NCI-H1436 treated with DMSO at 0.1 percent for 48 hours (cell line): ENCODE measurements around the gene SPTLC3.

Experiments
- DNase-seq: peaks from one replicate; lab custom pipeline; 2025; lab: John Stamatoyannopoulos, UW

SPTLC3 gene

DNA sequence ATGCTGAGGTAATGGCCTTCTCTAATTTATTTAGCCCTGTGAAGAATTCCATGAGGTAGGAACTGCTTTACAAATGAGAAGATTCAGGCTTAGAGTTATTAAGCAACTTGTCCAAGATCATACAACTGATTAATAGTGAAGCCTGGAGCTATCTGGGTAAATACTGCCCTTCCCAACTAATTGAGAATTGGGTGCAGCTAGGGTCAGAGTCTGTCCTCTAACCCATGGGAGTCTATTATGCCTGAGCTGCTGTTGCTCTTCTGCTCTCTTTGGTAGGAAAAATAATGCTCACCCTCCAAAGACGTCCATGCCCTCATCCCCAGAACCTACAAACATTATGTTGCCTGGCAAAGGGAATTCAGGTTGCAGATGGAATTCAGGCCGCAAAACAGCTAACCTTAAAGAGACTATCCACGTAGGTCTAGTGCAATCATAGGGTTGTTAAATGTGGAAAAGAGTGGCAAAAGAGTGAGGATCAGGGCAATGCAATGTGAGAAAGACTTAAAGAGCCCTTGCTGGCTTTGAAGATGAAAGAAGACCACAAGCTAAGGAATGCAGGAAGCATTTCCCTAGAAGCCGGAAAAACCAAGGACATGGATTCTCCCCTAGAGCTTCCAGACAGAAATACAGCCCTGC lies 90.1 kb downstream of the SPTLC3 start:
- DNase-seq, result no peak

DNA sequence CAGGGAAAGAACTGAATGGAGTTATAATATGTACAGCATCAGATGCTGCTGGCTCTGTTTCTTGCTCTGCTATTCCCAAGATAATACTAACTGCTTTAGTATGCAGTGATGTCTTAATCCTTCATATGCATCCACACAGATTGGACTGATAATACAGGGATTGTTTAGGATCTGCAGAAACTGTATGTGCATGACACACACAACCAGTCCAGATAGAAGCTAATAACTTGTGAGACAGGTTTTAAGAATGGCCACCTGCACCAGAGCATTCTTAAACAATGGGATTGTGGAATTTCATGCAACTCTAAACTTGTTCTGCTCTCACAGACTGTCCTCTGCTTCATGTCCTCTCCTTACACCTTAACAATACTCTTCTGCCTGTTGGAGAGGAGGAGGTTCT lies 90.9 kb downstream of the SPTLC3 start:
- DNase-seq, result no peak

DNA sequence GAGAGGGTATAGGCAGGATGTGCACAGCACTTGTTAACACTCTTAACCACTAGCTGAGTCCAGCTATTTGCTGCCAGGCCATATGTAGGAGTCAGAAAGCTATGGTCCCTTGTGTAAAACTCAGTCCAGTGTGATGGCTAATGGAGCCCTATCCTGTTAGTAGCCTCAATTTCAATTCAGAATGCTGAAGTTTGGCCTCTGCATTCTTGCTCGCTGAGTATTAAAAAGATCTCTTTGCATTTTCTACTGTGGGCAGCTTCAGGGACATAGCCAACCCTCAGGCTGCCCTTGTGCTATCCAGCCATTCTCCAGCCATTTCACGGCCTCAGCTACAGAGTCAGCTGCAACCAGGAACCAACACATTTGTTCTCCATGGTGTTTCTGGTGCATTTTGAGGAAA lies 92.5 kb downstream of the SPTLC3 start:
- DNase-seq, result no peak

DNA sequence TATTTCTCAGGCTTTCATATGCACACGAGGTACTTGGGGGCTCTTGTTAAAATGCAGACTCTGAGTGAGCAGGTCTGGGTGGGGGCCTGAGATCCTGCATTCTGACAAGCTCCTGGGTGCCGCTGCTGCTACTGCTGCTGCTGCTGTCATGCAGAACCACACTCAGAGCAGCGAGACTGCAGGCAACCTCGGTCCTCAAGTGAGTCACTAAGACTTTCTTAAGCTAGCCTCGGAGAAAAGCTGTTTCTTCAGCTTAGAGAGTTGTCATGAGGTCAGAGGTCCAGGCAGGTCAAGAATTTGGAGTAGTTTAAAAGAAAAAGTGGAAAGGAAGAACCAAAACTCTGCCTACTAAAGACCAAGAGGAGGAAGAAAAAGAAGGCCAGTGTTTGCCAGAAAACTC lies 92.9 kb downstream of the SPTLC3 start:
- no peak for DNase-seq

DNA sequence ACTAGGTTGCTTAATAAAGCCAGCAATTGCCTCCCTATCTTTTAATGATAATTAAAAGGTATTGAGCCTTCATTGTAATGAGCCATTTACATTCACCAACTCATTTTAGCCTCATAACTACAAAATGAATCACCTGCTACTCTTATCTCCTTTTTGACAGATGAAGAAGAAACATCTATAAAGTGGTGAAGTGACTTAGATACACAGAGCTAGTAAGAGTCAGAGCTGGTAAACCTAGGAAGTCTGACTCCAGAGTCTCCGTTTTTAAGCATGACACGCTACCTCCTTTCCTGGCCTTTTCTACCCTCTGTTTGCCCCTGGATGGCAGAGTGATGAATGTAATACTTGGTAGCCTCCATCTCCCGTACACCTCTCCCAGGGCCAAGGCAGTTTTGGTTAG lies 93.5 kb downstream of the SPTLC3 start:
- DNase-seq, result no peak

- no peak for DNase-seq
Observed at GRCh38 chr20:13102694-13103093, 93.9 kb downstream of the SPTLC3 start.

DNA sequence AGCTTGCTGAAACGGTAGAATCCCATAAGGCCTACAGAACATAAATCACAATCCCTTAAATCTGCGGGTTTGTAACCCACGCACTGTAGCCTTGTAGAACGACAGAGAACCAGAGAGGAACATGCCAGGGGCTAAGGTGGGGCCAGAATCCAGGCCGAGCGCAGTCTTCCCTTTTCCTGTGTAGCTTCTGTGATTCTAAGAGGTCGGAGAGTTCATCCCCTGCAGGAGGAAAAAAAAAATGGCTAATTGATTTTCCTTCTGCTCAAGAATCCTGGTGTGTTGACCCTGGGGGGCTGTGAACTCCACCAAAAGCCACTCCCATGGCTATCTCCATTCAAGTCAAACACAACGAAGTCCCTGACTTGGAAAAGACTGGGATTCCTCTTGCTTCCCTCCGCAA lies 96.3 kb downstream of the SPTLC3 start:
- no peak for DNase-seq

DNA sequence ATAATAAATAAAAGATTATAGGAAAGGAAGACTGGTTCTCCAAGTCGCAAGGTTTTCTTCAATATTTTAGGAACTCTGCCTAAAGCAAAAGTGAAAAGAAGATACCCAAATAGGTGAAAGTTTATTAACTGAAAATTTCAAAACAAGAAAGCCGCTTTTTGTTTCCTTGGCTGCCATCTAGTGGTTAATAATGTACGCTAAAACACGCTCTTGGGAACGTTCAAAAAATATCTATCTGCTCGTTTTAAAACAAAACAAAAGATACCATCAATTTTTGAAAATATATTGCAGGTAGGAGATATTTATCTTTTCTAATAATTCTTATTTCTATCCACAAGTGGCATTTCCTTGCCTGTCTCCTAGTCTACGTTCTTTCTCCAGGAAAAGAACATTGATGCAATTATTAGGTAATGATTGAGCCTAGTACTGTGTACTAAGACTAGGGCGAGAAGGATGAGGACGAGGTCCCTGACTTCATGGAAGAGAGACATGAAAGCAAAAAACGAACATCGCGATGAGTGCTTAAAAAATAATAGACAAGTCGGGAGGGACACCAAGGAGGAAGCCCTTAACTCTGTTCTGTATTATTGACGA lies 97.2 kb downstream of the SPTLC3 start:
- DNase-seq, result no peak

DNA sequence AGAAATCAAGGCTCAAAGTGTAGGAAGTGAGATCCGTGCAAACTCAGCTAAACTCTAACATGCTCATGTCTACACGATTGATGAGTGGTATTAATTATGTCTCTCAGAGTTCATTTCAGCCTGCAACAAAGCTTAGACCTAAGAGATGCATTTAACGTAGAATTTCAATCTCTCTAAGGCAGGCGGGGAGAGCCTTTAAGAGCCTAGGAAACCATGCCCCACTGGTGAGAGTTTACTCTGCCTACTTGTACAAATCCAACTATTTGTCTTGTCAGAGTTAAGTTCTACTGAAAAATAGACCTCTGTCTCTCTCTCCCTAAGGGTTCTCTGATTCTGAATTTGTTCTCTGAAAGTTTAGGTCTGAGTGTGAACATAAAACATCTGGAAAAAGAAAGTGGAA lies 100.9 kb downstream of the SPTLC3 start:
- no peak for DNase-seq

- DNase-seq, result no peak
Observed at GRCh38 chr20:13110796-13111195, 102.0 kb downstream of the SPTLC3 start.

DNA sequence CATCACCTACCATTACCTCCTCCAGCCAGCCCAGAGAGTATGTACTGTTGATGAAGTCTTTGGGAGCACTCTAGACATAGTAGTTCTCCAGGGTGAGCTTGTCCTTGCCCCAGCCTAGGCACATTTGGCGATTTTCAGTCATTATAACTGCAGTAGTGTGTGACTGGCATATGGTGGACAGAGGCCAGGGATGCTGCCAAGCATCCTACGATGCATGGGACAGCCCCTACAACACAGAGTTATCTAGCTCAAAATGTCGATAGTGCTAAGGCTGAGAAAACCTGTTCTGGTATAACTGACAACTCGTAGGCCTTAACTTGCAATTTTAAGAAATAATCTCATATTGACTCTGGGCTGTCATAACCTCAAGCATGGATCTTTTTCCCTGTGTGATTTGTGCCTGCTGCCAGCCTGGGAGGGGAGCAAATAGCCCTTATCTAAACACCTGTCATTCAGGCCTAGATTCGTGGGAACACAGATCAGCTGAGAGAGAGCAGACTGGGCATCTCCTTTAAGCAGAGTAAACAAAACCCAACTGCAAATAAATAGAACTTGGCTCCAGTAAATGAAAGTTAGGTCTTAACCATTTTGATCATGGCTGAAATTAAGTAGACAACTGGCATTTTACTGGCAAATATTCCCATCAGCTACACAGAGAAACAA lies 102.6 kb downstream of the SPTLC3 start:
- no peak for DNase-seq

DNA sequence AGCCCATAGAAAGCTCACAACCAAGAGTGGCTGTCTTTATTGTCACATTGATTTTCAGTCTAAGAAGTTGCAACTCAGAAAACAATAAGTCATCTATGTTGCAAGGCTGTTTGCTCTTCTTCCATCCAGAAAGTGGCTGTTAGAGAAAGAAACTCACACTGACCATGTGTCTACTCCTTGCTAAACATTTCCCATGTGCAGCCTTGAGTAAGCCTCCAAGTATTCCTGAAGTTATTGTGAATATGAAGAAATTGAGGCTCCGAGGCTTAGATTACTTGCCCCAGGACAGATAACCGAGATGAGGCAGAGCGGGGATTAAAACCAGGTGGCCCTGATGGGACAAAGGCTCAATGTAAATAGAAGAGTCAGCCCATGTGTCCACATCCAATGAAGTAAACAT lies 105.0 kb downstream of the SPTLC3 start:
- no peak for DNase-seq

DNA sequence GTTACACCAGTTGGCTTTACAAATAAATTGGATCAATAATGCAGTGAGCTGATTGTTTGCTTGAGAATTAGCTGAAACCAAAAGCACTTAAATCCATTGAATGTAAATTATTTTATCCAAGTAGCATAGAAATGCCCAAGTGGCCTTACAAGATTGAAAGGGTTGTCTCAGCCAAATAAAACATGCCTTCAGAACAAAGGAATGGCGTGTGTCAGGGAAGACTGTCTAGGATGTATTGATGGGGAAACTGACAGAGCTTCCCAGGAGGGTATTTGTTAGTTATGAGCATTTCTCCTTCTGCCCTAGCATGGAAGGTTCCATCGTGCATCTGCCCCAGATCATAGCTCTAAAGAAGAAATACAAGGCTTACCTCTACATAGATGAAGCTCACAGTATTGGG lies 108.4 kb downstream of the SPTLC3 start:
- DNase-seq, result no peak

DNA sequence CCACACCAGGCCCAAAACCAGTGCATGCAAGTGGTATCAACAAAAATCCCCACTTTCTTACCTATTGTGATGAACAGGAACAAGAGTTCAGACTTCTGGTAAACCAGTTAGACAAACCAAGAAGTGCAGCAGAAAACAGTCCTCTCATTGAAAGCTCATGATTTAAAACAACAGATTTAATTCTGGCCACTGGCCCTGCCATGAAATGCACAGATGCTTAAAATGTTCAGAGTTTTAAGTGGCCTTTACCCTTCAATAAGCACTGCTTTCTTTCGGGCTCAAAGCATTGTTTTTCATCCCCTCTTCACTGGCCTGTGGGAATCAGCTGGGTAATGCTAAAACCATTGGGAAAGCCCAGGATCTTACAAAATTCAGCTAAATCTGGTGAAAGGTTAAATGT lies 109.9 kb downstream of the SPTLC3 start:
- no peak for DNase-seq

DNA sequence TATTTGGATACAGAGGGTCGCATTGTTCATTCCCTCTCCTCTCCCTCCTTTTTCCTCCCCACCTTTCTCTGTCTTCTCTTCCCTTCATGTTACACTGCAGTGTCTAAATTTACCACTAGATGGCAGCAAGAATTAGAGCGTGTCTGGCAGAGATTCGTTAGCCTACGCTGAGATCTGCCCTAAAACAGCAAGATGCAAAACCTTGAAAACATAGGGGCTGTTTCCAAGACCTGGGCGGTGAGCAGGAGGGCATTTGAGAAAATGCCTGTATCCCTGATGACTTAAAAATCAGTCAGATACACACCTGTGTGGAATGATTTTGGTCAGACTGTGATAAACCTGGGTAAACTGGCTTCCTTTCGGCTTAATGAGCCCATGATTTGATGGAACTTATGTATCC lies 110.8 kb downstream of the SPTLC3 start:
- no peak for DNase-seq

- DNase-seq, result no peak
Observed at GRCh38 chr20:13120471-13120870, 111.7 kb downstream of the SPTLC3 start.

GRCh38 chr20:13121840-13122515 lies 113.2 kb downstream of the SPTLC3 start:
- DNase-seq, result no peak

GRCh38 chr20:13125486-13125885 lies 116.7 kb downstream of the SPTLC3 start:
- no peak for DNase-seq

DNA sequence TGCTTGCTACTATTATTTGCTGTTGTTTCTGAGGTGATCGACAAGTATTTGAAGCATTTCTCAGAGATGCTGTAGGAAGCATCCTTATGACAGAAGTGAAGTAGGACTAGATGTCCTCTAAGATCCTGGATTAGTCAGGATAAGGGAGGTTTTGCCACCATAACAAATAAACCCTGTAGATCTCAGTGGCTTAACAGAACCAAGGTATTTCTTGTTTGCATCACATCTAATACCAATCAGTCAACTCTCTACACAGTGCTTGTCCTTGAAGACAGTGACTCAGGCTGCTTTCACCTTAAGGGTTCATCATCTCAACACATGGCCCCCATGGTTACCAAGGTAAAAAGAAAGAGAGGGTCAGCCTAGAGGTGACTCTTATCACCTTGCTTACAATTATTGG lies 119.4 kb downstream of the SPTLC3 start:
- DNase-seq, result no peak

- no peak for DNase-seq
Observed at GRCh38 chr20:13130061-13130706, 121.4 kb downstream of the SPTLC3 start.

DNA sequence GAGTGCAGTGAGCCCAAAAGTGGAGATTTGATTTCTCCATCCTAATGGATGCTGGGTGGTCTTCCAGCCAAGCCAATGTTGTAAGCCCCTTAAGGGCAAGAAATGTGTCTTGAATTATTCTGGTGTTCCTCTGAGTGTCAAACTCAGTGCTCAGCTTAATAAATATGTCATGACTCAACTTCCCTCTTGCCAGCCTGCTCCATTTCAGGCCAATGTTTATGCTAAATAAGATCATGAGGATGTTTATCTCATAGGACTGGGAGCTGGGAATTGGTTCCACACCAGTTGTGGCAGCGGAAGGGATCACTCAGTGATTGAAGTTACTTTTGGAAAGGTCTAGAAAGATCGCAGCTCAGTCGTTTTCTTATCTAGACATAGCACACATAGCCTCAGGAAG lies 121.9 kb downstream of the SPTLC3 start:
- DNase-seq, result no peak

GRCh38 chr20:13131688-13132087 lies 122.9 kb downstream of the SPTLC3 start:
- DNase-seq, result no peak
